ENCODE measurements around the gene CLDN1. TPM values are rescaled to one million over a fixed set of nuclear protein-coding genes. Genes with fewer than 3 reads are reported as not detected.

Gene CLDN1
- total RNA-seq, 1 donor: 14.2 TPM

GRCh38 chr3:190323246-190323626 is 990 bp upstream of the CLDN1 start:
- no peak for TF ChIP-seq CTCF (IDR thresholded peaks at IDR 0.05; ENCODE audit: insufficient read depth, low read depth, low read length)
- DNase-seq (ENCODE audit: low read depth): peak; percentile 24
- peak overlapping the region; percentile 69 for H3K4me3 ChIP-seq (ENCODE audit: low read depth, low read length)

- peak overlapping the region; percentile 69 for H3K4me3 ChIP-seq (ENCODE audit: low read depth, low read length)
- no peak for TF ChIP-seq CTCF (IDR thresholded peaks at IDR 0.05; ENCODE audit: insufficient read depth, low read depth, low read length)
- peak; percentile 25 for DNase-seq (ENCODE audit: low read depth)
Observed at GRCh38 chr3:190322604-190323245, 479 bp upstream of the CLDN1 start.

GRCh38 chr3:190320594-190321362 is 1.5 kb downstream of the CLDN1 start:
- DNase-seq (ENCODE audit: low read depth): no peak
- TF ChIP-seq CTCF (IDR thresholded peaks at IDR 0.05; ENCODE audit: insufficient read depth, low read depth, low read length): no peak
- peak overlapping the region; percentile 69 for H3K4me3 ChIP-seq (ENCODE audit: low read depth, low read length)

GRCh38 chr3:190319660-190320059 is 2.6 kb downstream of the CLDN1 start:
- H3K4me3 ChIP-seq (ENCODE audit: low read depth, low read length): no peak overlapping the region
- no peak for DNase-seq (ENCODE audit: low read depth)
- TF ChIP-seq CTCF (IDR thresholded peaks at IDR 0.05; ENCODE audit: insufficient read depth, low read depth, low read length): no peak

- TF ChIP-seq CTCF (IDR thresholded peaks at IDR 0.05; ENCODE audit: insufficient read depth, low read depth, low read length): no peak
- DNase-seq (ENCODE audit: low read depth): no peak
- H3K4me3 ChIP-seq (ENCODE audit: low read depth, low read length): no peak overlapping the region
Observed at GRCh38 chr3:190318666-190319065, 3.6 kb downstream of the CLDN1 start.

GRCh38 chr3:190314741-190315140 is 7.5 kb downstream of the CLDN1 start:
- H3K4me3 ChIP-seq (ENCODE audit: low read depth, low read length): no peak overlapping the region
- no peak for DNase-seq (ENCODE audit: low read depth)
- no peak for TF ChIP-seq CTCF (IDR thresholded peaks at IDR 0.05; ENCODE audit: insufficient read depth, low read depth, low read length)

Data from fibroblast of villous mesenchyme (primary cell).